KMS-11 (cell line): Measurements from ENCODE around the gene ECI1.

Source experiments
- H2AFZ ChIP-seq: fragments of 200-600 bp; sonication (generic); 2 replicates; pipeline ENCODE4 v1.6.1; 2016; ENCODE audit warnings: antibody characterized with exemption, mixed run types, low read depth
- H3K27ac ChIP-seq: fragments of 200-600 bp; sonication (generic); 2 replicates; pipeline ENCODE4 v1.6.1; 2016; ENCODE audit warnings: mild to moderate bottlenecking, mixed run types
- H3K27me3 ChIP-seq: fragments of 200-600 bp; sonication (generic); 2 replicates; pipeline ENCODE4 v1.6.1; 2017; ENCODE audit warnings: mild to moderate bottlenecking, low read depth, mixed run types, moderate library complexity; ENCODE audit not compliant: insufficient read depth
- H3K36me3 ChIP-seq: fragments of 200-600 bp; sonication (generic); 2 replicates; pipeline ENCODE4 v1.6.1; 2017; ENCODE audit warnings: mild to moderate bottlenecking, mixed run types; ENCODE audit not compliant: insufficient read depth
- H3K4me1 ChIP-seq: fragments of 200-600 bp; sonication (generic); 2 replicates; pipeline ENCODE4 v1.6.1; 2016; ENCODE audit warnings: mild to moderate bottlenecking, low read depth, mixed run types; ENCODE audit not compliant: poor library complexity, severe bottlenecking
- H3K4me2 ChIP-seq: fragments of 200-600 bp; sonication (generic); 2 replicates; pipeline ENCODE4 v1.7.0; 2016; ENCODE audit warnings: mild to moderate bottlenecking, mixed run types
- H3K4me3 ChIP-seq: fragments of 200-600 bp; sonication (generic); IDR thresholded peaks from 2 replicates; pipeline ENCODE4 v1.6.1; 2017; ENCODE audit warnings: low read depth, low read length, mixed read lengths; ENCODE audit not compliant: insufficient read depth
- H3K79me2 ChIP-seq: fragments of 200-600 bp; sonication (generic); 2 replicates; pipeline ENCODE4 v1.6.1; 2016; ENCODE audit warnings: low read depth, mixed run types; ENCODE audit not compliant: insufficient read depth
- H3K9ac ChIP-seq: fragments of 200-600 bp; sonication (generic); 2 replicates; pipeline ENCODE4 v1.6.1; 2016; ENCODE audit warnings: mild to moderate bottlenecking, mixed run types
- H4K20me1 ChIP-seq: fragments of 200-600 bp; sonication (generic); 2 replicates; pipeline ENCODE4 v1.6.1; 2016; ENCODE audit warnings: mild to moderate bottlenecking, mixed run types; ENCODE audit not compliant: insufficient read depth
- CTCF ChIP-seq: fragments of 200-600 bp; sonication (generic); conservative IDR thresholded peaks from 2 replicates; pipeline ENCODE4 v1.6.1; 2017; ENCODE audit warnings: low read depth, mild to moderate bottlenecking, antibody characterized with exemption, low read length, moderate library complexity, mixed read lengths

ECI1 gene

DNA sequence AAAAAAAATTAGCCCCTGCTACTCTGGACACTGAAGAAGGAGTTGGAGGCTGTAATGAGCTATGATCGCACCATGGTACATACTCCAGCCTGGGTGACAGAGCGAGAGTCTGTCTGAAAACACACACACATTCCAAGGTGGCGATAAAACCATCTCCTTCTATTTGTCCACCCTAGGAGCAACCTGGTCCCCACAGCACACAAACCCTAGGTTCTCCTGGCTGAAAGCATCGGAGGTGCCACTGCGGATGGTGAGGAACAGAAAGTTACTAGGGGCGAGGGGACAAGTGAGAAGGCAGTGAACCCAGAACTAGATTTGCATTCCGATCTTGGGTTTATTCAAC is 1.4 kb upstream of the ECI1 start:
- peak overlapping the region; percentile 88; the same call in 1 of the 2 replicates for H3K27ac ChIP-seq
- H3K4me3 ChIP-seq: no peak overlapping the region
- no peaks in the 10 kb centered on the region for H3K27me3 ChIP-seq
- H2AFZ ChIP-seq: no peak overlapping the region
- H3K4me2 ChIP-seq: no peak overlapping the region
- no peak for TF ChIP-seq CTCF
- H4K20me1 ChIP-seq: no peaks in the 10 kb centered on the region
- peaks cover 27% of the 10 kb centered on the region; the same call in 1 of the 2 replicates for H3K36me3 ChIP-seq
- H3K79me2 ChIP-seq: peaks cover 30% of the 10 kb centered on the region
- no peak overlapping the region; the same call in 1 of the 2 replicates for H3K9ac ChIP-seq
- peaks cover 29% of the 10 kb centered on the region for H3K4me1 ChIP-seq

- H3K79me2 ChIP-seq: peaks cover 33% of the 10 kb centered on the region
- H2AFZ ChIP-seq: peak overlapping the region; percentile 62
- peak overlapping the region; percentile 74 for H3K9ac ChIP-seq
- H4K20me1 ChIP-seq: no peaks in the 10 kb centered on the region
- peak overlapping the region; percentile 88 for H3K27ac ChIP-seq
- TF ChIP-seq CTCF: no peak
- peak overlapping the region; percentile 55 for H3K4me2 ChIP-seq
- H3K27me3 ChIP-seq: no peaks in the 10 kb centered on the region
- peaks cover 15% of the 10 kb centered on the region; the same call in 1 of the 2 replicates for H3K36me3 ChIP-seq
- H3K4me1 ChIP-seq: peaks cover 29% of the 10 kb centered on the region
- no peak overlapping the region for H3K4me3 ChIP-seq
These were observed 613 bp downstream of the ECI1 start for GRCh38 chr16:2250652-2251295.

GRCh38 chr16:2246301-2246885 is 5.0 kb downstream of the ECI1 start:
- H3K27ac ChIP-seq: no peak overlapping the region
- H3K4me3 ChIP-seq: no peak overlapping the region
- H3K4me1 ChIP-seq: peaks cover 13% of the 10 kb centered on the region
- peaks cover 7% of the 10 kb centered on the region; the same call in 1 of the 2 replicates for H3K36me3 ChIP-seq
- no peaks in the 10 kb centered on the region for H4K20me1 ChIP-seq
- H3K27me3 ChIP-seq: no peaks in the 10 kb centered on the region
- peaks cover 33% of the 10 kb centered on the region for H3K79me2 ChIP-seq
- TF ChIP-seq CTCF: no peak
- H3K9ac ChIP-seq: no peak overlapping the region
- no peak overlapping the region for H2AFZ ChIP-seq
- no peak overlapping the region for H3K4me2 ChIP-seq

DNA sequence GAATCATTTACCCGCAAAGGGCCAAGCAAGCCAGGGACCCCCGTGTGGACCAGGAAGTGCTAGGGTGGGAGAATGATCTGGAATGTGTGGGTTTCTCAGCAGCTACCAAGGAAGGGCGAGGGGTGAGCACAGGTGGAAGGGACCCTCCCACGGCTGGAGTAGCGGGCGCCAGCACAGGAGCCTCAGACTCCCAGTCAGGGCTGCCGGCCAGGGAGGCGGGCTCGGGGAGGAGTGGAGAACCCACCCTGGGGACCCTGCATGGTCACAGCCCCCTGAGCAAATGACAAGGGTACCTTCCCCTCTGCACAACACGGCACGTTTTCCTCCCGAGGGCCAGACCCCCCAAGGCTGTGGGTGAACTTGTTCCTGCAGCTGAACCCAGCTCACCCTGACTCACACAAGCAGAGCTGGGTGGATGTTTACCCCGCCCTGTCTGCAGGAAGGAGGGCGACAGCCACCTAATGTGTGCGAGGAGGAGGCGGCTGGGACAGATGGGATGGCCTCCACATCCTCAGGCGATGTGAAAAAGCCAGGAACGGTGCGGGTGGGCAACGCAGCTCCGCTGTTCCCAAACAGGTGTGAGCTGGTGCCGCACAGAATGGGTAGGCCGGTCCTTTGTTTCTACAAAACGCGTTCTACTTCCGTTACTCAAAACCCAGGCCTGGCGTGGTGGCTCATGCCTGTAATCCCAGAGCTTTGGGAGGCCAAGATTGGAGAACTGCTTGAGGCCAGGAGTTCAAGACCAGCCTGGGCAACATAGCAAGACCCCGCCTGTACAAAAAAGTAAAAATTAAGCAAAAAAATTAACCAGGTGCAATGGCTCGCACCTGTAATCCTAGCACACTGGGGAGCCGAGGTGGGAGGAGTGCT is 6.2 kb downstream of the ECI1 start:
- Histone ChIP-seq H3K27ac (no peak overlapping the region), H3K4me2 (no peak overlapping the region), H3K27me3 (no peaks in the 10 kb centered on the region), H3K4me3 (no peak overlapping the region), H4K20me1 (no peaks in the 10 kb centered on the region), H2AFZ (no peak overlapping the region), H3K4me1 (peaks cover 12% of the 10 kb centered on the region), H3K36me3 (peaks cover 7% of the 10 kb centered on the region; the same call in 1 of the 2 replicates), H3K79me2 (peaks cover 26% of the 10 kb centered on the region), H3K9ac (no peak overlapping the region)
- TF ChIP-seq CTCF: no peak
